GM12801 (cell line): ENCODE measurements around the gene PCDHGB7.
"Not testable (repeated sequence)": the region's sequence is repeated elsewhere in the genome, so short reads cannot be mapped to it uniquely, and the experiment has no call there.

Experiments
- TF ChIP-seq, protein P1 (sequence below): IDR thresholded peaks from one replicate; pipeline ENCODE4 v1.5.1; 2011; ENCODE audit warnings: control low read depth; ENCODE audit not compliant: insufficient read length; ENCODE audit errors: extremely low read depth

PCDHGB7 gene

DNA sequence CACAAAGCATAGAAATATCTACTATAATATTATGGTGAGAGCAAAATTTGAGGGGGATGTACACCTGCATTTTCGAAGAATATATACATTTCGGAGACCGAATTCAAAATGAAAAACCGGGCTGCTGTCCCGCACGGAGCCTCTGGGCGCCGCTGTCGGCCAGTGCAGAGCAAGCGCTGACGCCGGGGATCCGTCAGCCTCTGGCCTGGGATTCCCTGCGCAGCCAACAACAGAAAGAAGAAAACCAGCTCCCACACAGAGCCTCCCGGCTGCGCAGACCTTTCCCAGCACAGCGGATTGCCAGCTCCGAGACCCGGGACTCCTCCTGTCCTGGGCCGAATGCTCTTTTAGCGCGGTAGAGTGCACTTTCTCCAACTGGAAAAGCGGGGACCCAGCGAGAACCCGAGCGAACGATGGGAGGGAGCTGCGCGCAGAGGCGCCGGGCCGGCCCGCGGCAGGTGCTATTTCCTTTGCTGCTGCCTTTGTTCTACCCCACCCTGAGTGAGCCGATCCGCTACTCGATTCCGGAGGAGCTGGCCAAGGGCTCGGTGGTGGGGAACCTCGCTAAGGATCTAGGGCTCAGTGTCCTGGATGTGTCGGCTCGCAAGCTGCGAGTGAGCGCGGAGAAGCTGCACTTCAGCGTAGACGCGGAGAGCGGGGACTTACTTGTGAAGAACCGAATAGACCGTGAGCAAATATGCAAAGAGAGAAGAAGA is 9.5 kb upstream of the PCDHGB7 start, which contains the start of gene PCDHGB6:
PCDHGB6 (plus strand) TSS at position 232 of the 716 bp plus-strand sequence; CDS start at position 414, 182 bp downstream.
- TF ChIP-seq, protein P1, sequence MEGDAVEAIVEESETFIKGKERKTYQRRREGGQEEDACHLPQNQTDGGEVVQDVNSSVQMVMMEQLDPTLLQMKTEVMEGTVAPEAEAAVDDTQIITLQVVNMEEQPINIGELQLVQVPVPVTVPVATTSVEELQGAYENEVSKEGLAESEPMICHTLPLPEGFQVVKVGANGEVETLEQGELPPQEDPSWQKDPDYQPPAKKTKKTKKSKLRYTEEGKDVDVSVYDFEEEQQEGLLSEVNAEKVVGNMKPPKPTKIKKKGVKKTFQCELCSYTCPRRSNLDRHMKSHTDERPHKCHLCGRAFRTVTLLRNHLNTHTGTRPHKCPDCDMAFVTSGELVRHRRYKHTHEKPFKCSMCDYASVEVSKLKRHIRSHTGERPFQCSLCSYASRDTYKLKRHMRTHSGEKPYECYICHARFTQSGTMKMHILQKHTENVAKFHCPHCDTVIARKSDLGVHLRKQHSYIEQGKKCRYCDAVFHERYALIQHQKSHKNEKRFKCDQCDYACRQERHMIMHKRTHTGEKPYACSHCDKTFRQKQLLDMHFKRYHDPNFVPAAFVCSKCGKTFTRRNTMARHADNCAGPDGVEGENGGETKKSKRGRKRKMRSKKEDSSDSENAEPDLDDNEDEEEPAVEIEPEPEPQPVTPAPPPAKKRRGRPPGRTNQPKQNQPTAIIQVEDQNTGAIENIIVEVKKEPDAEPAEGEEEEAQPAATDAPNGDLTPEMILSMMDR = not testable (repeated sequence)

DNA sequence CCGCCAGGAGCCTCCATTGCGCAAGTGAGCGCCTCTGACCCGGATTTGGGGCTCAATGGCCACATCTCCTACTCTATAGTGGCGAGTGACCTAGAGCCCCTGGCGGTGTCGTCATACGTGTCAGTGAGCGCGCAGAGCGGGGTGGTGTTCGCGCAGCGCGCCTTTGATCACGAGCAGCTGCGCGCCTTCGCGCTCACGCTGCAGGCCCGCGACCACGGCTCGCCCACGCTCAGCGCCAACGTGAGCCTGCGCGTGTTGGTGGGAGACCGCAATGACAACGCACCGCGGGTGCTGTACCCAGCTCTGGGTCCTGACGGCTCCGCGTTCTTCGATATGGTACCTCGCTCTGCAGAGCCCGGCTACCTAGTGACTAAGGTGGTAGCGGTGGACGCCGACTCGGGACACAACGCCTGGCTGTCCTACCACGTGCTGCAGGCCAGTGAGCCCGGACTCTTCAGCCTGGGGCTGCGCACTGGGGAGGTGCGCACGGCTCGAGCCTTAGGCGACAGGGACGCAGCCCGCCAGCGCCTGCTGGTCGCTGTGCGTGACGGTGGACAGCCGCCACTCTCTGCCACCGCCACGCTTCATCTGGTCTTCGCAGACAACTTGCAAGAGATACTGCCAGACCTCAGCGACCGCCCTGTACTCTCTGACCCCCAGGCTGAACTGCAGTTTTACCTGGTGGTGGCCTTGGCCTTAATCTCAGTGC is 7.7 kb upstream of the PCDHGB7 start:
- TF ChIP-seq, protein P1 = no peak

DNA sequence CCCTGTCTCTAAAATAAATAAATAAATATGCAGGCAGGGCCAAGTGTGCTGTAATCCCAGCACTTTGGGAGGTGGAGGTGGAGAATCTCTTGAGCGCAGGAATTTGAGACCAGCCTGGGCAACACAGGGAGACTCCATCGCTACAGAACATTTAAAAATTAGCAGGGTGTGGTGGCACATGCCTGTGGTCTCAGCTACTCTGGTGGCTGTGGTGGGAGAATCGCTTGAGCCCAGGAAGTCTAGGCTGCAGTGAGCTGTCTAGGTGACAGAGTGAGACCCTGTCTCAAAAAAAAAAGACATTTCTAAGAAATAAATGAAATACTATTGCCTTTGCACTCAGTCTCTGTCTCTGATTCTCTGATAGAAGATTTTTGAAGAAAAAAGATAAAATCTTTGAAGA is 5.9 kb upstream of the PCDHGB7 start:
- TF ChIP-seq, protein P1 = no peak

DNA sequence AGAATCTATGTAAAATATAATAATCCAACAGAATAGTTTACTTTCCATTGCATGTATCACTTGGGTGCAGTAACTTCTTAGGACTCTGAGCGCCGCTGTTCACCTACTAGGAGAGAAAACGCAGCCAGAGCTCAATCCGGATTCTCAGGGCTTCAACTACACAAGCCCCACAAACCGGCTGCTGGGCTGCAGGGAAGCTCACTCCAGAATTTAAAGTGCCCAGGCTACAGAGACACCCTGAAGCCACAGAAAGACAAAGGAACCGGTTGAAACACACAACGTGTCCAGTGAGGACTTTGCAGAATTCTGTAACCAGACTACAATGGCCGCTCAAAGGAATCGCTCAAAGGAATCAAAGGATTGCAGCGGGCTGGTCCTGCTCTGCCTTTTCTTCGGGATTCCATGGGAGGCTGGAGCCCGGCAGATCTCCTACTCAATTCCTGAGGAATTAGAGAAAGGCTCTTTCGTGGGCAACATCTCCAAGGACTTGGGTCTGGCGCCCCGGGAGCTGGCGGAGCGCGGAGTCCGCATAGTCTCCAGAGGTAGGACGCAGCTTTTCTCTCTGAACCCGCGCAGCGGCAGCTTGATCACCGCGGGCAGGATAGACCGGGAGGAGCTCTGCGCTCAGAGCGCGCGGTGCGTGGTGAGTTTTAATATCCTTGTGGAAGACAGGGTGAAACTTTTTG is 4.5 kb upstream of the PCDHGB7 start, which contains the start of gene PCDHGA10:
PCDHGA10 (plus strand) TSS at position 134 of the 686 bp plus-strand sequence; CDS start at position 323, 189 bp downstream.
- TF ChIP-seq, protein P1 = no peak

DNA sequence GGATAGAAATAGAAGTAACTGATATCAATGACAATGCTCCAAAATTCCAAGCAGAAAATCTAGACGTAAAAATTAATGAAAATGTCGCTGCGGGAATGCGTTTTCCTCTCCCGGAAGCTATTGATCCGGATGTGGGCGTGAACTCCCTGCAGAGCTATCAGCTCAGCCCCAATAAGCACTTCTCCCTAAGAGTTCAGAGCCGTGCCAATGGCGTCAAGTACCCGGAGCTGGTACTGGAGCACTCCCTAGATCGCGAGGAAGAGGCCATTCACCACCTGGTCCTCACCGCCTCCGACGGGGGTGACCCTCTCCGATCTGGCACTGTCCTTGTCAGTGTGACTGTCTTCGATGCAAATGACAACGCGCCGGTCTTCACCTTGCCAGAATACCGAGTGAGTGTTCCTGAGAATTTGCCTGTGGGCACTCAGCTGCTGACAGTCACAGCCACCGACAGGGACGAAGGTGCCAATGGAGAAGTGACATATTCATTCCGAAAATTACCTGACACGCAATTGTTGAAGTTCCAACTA is 3.9 kb upstream of the PCDHGB7 start:
- TF ChIP-seq, protein P1 = no peak

DNA sequence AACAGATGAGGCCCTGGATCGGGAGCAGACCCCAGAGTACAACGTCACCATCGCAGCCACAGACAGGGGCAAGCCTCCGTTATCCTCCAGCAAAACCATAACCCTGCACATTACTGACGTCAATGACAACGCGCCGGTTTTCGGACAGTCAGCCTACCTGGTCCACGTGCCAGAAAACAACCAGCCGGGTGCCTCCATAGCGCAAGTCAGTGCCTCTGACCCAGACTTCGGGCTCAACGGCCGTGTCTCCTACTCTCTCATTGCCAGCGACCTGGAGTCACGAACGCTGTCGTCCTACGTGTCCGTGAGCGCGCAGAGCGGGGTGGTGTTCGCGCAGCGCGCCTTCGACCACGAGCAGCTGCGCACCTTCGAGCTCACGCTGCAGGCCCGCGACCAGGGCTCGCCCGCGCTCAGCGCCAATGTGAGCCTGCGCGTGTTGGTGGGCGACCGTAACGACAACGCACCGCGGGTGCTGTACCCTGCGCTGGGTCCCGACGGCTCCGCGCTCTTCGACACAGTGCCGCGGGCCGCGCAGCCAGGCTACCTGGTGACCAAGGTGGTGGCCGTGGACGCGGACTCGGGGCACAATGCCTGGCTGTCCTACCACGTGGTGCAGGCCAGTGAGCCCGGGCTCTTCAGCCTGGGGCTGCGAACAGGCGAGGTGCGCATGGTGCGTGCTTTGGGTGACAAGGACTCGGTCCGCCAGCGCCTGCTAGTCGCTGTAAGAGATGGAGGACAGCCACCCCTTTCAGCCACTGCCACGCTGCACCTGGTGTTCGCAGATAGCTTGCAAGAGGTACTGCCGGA is 1.8 kb downstream of the PCDHGB7 start:
- TF ChIP-seq, protein P1 = no peak
